GM19372 (cell line): Measurements from ENCODE around the gene ERAS.
"Not testable (repeated sequence)": the region's sequence is repeated elsewhere in the genome, so short reads cannot be mapped to it uniquely, and the experiment has no call there.

Experiments used
- ATAC-seq: cut with Tn5 transposase; IDR thresholded peaks from one replicate; pipeline ENCODE4 v1.9.1; 2021; ENCODE audit warnings: mild to moderate bottlenecking, low read depth, moderate library complexity; ENCODE audit not compliant: unreplicated experiment

Gene ERAS

DNA sequence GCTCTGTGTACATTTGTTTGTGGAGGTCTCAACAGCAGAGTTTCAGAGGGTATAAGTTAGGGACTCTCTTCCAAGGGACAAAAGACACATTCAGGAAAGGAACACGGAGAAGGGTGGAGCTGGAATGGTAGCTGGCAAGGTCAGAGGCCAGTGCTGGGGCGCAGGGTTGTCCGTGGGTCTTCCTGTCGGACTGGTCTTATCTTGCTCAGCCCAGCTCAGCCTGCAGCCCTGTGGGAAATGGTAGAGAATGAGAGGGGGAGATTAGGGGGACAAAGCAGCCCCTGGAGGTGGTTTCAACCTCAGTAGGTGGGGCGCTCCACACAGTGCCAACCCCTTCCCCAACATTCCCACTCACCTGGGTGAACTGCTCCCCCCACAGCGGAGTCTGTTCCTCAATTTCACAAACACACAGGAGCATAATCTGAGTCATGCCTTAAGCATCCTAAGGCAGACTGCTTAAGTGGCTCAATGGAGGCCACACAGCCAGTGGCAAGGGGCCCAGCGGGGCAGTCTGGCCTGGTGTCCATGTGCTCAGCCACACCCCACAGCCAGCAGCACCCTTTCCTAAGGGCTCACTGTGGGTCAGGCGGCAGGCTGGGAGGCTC, 31.3 kb upstream of the ERAS start:
- no peak for ATAC-seq

DNA sequence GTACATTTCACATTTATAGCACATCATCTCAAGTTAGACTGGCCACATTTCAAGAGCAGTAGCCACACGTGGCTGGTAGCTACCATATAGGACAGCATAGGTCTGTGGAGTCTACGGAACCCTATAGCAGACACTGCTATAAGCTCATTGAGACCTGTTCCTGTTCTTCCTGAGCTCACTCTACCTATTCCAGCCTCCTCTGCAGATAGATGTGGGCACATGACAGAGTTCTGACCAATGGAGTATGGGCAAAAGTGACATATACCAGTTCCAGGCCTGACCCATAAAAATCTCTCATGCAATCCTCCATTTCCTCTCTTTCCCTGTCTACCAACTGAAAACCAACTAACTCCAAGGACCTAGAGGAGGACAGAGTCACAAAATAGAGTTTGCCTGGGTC, 28.0 kb upstream of the ERAS start:
- ATAC-seq = no peak

DNA sequence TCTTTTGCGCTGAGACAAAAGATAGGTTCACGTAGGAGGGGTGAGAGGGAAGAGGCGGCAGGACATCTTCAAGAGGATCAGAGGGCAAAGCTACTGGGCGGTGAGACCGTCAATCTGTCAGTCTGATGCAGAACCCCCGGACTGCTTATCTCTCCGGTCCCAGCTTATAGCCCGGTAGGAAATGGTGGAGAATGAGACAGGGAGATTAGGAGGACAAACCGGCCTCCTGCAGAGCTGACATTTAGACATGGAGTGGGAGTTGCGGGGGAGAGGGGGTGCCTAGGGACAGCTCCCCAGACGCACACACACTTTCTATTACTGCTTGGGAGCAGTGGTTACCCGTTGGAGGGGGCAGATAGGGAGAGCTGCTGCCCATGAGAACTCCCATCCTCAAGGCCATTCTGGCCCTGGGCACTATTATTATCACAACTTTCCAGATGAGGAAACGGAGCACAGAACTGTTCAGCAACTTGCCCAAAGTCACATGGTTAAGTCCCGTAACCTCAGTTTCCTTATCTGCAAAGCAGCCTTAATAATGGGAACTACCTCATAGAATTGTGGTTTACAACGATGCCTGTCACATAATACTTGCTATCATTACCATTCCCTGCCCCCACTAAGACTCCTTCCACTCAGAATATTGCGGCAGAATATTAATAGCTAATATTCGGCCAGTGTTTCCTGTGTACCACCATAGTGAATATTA, 25.6 kb upstream of the ERAS start:
- no peak for ATAC-seq

DNA sequence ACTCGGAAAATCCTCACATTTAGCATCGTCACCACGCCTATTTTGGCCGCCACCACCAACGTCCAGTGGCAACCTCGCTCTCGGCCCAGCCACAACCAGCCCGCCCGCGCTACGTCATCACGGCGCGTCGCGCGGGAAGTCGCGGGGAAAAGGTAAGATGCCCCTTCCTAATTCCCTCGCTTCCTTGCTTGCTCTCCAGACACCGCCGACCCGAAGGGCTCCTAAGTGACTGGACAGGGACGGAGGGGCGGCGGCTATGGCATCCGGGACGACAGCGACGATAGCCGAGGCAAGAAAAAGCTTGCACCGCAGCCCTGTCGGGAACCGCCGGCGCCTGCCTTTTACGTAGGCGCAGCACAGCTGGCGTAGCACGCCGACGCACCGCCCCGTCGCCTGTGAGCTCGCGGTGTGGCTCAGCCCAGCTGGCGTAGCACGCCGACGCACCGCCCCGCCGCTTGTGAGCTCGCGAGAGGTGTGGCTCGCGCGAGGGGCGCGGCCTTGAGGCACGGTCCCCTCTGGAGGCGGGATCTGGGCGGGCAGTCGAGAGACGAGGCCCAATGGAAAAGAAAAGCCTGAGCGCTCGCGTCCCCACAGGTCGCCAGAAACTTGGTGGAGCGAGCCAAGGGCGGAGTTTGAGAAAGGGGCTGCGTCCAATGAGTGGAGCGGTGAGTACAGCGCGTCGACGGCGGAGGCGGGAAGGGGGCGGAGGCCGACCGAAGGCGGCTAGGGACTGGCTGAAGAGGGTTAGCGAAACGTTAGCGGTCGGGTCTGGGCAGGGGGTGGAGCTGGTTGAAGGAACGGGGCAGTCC, 24.8 kb upstream of the ERAS start, which contains the start of gene HDAC6:
Gene HDAC6 (plus strand): TSS at position 788 of the 809 bp plus-strand sequence. CDS start 626 bp downstream, outside the sequence.
- peak; percentile 82 for ATAC-seq

DNA sequence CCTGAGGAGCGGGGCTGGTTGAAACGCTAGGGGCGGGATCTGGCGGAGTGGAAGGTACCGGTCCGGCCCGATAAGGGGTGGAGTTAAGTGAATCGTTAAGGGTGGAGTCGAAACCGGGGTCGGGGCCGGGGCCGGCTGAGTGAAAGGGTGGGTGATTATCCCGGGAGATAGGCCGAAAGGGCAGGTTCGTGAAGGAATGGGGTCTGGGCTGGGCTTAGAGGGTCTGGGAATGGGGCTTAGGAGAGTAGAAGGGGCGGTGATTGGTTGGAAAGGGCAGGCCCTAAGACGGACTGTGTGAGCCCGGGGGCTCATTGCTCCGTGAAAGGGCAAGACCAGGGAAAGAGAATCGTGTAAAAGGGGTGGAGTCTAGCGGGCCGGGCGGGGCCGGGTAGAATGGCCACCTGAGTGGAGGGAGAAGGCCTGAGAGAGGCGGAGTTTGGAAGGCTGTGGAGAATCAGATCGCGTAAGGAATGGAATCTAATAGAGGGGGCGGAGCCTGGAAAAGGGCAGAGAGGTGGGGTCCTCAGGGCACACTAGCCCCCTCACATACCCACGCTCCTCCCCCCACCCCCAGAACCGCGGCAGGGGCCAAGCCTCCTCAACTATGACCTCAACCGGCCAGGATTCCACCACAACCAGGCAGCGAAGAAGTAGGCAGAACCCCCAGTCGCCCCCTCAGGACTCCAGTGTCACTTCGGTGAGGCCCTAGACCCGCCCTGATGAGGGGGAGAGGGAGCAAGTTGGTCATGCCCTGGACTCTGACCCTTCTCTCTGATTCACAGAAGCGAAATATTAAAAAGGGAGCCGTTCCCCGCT, 24.0 kb upstream of the ERAS start:
- ATAC-seq = peak; percentile 37

DNA sequence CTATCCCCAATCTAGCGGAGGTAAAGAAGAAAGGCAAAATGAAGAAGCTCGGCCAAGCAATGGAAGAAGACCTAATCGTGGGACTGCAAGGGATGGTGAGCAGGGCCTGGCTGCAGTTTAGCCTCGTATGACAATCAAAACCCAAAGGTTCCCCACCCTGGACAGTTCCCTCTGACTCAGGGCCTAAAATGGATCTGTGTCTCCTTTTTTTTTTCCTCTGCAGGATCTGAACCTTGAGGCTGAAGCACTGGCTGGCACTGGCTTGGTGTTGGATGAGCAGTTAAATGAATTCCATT, 23.5 kb upstream of the ERAS start:
- ATAC-seq = no peak

DNA sequence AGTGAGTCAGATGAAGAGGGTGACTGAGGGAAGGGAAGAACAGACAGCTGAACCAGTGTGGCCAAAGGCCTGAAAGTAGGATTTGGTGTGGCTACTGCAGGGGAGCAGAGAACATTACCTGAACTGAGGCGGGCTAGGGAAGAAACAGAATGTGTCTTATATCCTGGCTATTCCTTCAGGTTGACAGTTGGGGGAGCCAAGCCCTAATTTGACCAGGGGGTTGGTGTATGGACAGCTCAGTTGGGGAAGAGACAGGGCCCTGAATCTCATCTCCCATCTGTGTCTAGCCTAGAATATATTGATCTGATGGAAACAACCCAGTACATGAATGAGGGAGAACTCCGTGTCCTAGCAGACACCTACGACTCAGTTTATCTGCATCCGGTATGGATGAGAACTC, 20.2 kb upstream of the ERAS start:
- no peak for ATAC-seq

DNA sequence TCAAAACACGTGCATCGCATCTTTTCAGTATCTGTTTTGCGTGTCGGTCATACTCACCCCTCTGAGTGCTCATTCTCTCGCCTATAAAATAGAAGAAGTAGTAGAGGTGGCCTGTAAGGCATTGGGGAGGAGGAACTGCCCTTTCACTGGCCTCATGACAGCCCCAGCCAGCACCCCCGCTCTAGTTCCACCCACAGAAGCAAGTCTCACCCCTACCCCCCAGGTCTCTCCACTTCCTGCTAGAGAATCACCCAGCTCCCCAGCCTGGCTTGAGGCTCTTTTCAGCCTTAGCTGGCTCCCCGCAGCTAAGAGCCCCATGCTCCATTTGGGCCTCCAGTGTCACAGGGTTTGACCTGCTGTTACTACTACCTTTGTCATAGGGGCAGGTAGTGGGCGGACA, 12.7 kb upstream of the ERAS start:
- no peak for ATAC-seq

DNA sequence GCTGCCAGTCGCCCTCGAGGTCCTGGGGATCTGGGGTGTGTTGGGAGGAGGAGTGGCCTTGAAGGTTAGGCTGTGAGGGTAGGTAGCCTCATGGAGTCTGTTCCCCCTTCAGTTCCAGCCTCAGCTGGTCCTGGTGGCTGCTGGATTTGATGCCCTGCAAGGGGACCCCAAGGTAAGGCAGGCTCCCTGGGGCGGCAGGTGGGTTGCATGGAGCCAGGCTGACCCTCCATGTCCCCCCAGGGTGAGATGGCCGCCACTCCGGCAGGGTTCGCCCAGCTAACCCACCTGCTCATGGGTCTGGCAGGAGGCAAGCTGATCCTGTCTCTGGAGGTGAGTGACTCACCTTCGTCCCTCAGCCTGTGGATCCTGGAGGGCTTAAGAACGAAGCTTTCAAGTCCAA, 11.6 kb upstream of the ERAS start:
- ATAC-seq = no peak

DNA sequence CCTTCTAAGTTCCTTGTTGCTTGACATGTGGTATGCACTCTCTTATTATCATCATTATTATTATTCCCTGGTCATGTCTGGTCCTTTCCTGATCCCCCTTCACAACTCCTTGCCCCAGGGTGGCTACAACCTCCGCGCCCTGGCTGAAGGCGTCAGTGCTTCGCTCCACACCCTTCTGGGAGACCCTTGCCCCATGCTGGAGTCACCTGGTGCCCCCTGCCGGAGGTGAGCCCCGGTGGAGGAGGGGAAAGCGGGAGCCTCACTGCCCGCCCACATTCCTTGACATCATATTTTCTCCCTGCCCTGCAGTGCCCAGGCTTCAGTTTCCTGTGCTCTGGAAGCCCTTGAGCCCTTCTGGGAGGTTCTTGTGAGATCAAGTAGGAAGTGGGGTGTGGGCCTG, 11.0 kb upstream of the ERAS start:
- ATAC-seq = no peak

DNA sequence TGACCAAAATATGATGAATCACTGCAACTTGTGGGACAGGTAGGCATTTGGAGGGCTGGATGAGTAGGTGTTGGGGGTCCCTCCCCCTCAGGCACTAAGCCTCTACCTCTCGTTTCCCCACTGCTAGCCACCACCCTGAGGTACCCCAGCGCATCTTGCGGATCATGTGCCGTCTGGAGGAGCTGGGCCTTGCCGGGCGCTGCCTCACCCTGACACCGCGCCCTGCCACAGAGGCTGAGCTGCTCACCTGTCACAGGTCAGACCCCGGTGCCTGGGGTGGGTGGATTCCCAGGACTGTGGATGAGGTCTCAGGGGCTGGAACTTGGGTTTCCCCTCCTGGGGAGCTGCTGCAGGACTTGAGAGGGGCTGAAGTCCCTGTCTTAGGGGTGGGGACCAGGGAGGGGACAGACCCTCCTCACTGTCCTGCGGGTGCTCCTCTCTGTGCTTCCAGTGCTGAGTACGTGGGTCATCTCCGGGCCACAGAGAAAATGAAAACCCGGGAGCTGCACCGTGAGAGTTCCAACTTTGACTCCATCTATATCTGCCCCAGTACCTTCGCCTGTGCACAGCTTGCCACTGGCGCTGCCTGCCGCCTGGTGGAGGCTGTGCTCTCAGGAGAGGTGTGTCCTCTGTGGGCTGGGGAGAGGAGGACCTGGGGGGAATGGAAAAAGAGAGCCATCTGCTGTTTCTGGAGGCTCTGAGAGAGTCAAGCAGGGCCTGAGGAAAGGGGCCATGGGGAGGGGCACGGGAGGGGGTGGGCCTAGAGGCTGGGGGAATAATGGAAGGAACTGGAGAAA, 10.1 kb upstream of the ERAS start:
- no peak for ATAC-seq

DNA sequence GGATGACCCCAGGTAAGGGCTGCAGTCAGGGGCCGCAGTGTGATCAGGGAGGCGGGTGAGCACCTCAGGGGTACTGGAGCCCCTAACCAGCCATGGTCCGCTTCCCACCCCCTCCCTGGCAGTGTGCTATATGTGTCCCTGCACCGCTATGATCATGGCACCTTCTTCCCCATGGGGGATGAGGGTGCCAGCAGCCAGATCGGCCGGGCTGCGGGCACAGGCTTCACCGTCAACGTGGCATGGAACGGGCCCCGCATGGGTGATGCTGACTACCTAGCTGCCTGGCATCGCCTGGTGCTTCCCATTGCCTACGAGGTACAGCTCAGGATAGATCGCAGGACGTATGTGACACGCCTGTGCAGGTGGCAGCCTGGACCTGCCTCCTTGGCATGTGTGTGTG, 8.2 kb upstream of the ERAS start:
- ATAC-seq = no peak

DNA sequence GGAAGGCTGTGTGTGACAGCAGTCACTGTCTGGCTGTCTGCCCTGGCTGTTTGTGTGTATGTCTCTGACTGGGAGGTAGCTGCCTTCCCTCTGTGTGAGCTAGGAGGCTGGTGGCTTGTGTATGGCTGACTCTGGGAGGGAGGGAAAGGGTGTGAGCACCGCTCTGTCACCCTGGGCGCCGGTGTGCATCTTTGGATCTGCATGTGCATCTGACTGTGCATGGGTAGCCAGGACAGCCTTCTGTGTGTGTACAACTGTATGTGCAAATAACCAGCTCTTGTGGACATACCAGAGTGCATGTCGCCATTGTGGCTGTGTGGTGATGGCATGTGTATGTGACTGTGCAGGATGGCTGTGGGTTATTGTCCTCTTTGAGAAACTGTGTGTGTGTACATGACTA, 7.4 kb upstream of the ERAS start:
- ATAC-seq = no peak

DNA sequence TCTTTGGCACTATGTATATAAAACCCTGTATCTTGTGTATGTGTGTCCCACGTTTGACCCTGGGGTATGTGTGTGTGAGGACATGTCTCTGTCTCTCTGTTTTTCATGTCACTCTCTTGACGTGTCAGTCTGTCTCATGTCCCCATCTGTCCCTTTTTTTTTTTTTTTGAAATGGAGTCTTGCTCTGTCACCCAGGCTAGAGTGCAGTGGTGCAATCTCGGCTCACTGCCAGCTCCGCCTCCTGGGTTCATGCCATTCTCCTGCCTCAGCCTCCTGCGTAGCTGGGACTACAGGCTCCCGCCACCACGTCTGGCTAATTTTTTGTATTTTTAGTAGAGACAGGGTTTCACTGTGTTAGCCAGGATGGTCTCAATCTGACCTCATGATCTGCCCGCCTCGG, 6.9 kb upstream of the ERAS start:
- ATAC-seq = not testable (repeated sequence)

DNA sequence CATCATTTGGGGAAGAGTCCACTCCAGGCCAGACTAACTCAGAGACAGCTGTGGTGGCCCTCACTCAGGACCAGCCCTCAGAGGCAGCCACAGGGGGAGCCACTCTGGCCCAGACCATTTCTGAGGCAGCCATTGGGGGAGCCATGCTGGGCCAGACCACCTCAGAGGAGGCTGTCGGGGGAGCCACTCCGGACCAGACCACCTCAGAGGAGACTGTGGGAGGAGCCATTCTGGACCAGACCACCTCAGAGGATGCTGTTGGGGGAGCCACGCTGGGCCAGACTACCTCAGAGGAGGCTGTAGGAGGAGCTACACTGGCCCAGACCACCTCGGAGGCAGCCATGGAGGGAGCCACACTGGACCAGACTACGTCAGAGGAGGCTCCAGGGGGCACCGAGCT, 3.3 kb upstream of the ERAS start:
- ATAC-seq = no peak

DNA sequence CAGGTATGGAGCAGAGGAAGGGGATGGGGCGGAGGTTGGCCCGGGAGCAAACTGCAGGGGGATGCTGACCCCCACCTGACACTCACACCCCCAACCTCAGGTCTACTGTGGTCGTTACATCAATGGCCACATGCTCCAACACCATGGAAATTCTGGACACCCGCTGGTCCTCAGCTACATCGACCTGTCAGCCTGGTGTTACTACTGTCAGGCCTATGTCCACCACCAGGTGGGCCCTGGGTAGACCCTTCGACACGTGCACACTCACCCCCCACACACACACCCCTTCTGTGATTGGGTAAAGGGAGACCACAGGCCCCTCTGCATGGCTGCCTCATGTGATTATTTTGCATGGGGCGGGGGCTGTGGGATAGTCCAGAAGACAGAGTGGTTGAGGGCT, 2.2 kb upstream of the ERAS start:
- no peak for ATAC-seq

DNA sequence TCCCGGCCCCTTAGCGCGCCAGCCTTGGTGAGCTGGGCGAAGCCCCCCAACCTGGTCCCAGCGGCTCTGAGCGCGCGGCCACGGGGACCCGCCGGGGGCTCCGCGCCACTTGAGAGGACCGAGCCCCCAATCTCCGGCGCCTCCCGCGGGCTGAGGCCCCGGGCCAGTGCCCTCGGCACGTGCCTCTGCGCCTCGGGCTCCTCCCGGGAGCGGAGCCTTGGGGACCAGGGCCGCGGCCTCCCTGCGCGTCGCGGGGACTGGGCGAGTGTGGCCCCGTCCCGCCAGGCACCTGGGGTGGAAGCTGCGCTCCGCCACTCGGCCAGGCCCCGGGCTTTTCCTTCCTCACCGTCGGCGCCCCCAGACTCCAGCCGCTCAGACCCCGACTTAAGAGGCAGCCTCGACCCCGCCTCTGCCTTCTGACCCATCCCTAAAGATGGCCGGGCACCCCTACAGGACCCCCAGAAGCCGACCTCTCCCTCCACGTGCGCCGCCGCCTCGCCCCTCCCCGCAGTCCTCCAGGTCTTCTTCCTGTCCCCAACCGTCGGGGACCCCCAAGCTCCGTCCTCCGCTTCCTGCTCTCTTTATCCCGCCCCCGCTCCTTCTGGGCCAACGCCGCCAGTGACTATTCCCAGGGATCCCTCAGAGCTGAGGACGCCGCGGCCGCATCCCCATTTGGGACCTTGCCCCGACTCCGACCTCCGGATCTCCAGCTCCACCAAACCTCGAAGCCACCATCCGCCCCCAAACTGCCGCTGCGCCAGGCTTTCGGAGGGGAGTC, 752 bp downstream of the ERAS start:
- no peak for ATAC-seq

DNA sequence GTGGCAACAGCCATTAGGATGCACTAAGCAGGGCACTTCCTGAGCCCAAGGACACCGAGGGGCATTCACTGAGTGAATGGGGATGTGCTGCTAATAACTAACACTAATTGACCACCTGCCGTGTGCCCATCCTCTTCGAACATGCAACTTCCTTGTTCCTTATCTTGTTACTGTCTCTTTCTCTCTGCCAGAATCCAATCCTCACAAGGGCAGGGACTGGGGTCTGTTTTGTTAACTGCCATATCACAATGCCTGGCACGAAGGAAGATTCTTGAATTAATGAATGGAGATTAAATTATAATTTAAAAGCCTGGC, 1.3 kb downstream of the ERAS start:
- ATAC-seq = no peak

DNA sequence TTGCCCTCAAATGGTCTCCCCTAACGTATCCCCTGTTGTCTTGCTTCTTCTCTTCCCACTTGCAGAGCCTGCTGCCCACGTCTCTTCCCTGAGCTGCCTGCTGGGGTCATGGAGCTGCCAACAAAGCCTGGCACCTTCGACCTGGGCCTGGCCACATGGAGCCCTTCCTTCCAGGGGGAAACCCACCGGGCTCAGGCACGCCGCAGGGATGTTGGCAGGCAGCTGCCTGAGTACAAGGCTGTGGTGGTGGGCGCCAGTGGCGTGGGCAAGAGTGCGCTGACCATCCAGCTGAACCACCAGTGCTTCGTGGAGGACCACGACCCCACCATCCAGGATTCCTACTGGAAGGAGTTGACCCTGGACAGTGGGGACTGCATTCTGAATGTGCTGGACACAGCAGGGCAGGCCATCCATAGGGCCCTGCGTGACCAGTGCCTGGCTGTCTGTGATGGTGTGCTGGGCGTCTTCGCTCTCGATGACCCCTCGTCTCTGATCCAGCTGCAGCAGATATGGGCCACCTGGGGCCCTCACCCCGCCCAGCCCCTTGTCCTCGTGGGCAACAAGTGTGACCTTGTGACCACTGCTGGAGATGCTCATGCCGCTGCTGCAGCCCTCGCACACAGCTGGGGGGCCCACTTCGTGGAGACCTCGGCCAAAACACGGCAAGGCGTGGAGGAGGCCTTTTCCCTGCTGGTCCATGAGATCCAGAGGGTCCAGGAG, 2.9 kb downstream of the ERAS start:
- ATAC-seq = no peak
